ENCODE results near the gene ZRANB3.

ZRANB3 gene

DNA sequence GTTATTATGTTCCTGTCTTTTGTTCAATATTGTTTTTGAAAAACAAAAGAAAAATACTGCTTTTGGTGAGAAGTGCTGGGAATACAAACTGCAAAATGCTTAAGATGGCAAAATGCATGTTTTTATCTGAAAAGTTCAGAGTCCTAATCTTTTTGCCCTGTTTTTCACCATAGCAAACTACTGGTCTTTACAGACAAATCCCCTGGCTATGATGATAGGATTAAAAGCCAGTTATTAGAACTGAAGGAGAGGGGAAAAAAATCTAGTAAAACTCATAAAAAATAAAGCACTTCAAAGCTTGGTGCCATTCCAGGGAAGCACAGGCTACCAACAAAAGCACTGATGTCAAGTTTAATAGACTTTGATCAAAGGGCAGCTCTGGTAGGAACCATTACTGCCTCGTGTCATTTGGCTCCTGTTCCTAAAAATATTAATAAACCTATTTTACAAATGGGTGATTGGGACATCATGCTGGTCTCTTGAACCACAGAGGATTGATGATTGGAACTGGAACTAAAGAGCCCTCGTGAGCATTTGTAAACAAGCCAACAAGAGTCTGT lies 284.2 kb downstream of the ZRANB3 start:
- no peak for DNase-seq

DNA sequence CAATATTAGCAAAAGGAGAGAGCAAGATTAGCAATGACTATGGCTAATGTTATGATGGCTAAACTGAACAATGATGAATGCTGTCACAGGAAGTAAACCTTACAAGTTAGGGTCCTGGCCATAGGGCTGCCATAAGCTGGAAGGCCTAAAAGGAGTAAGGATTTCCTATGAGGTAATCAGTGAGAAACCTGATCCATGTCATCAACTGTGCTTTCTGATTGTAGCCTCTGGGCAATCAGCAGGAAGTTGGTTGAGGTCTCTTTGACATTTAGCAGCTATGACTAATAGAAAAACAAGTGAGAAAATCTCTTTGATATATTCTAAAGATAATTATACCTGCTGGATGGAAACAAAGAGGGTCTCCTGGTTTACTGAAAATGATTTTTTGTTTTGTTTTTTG lies 285.9 kb downstream of the ZRANB3 start:
- DNase-seq, result peak in 2 of 5 experiments; percentile 15 to 81

DNA sequence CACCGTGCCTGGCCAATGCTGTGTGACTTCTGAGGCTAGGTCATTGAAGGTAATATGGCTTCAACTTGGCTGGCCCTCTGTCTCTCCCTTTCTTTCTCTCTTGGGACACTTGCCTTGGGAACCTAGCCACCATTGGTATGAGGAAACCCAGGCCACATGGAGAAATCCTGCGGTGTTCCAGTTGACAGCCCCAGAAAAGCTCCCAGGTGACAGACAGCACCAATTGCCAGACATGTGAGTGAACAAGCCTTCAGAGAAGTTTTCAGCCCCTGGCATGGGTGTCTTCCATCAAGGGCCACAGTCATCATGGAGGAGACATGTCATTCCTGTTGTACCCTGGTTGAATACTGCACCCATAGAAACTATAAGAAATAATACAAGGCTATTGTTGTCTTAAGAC lies 292.4 kb downstream of the ZRANB3 start:
- no peak for DNase-seq

DNA sequence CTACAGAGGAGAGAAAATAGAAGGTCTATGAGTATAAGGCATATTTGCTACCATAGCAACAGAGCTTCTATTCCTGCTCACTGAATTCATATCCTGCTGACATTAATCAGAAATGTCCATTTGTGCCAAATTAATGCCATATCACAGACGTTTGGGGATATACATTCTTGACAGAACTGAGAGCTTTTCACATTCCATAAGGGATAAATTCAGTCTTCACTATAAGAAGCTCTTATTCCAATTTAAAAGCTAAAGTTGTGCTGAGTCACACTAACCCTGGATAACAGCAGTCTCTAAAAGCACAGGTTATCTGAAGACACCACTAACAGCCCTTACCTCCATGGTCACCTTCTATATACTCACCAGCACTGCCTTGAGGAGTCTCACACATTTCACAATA lies 300.9 kb downstream of the ZRANB3 start:
- DNase-seq, result no peak

DNA sequence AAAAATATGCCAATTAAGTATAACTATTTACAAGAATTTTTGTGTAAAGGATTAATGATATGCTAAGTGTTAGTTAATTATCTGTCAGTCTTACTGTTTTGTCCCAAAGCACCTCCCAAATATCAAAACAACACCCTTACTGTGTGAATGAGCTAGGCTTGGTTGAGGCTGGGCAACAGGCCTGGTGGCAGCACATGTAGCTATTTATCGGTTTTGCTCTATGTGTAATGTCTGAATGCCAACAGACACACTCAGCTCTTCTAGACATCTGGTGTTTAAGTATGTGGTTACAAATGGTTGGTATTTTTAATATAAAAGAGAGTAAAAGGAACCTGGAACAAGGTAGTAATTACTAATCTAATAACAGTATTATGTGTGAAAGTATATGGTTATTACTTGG lies 303.6 kb downstream of the ZRANB3 start:
- no peak for DNase-seq

- DNase-seq, result no peak
Measured at GRCh38 chr2:135226961-135227360, 304.1 kb downstream of the ZRANB3 start.

GRCh38 chr2:135225781-135226180 lies 305.2 kb downstream of the ZRANB3 start:
- no peak for DNase-seq

DNA sequence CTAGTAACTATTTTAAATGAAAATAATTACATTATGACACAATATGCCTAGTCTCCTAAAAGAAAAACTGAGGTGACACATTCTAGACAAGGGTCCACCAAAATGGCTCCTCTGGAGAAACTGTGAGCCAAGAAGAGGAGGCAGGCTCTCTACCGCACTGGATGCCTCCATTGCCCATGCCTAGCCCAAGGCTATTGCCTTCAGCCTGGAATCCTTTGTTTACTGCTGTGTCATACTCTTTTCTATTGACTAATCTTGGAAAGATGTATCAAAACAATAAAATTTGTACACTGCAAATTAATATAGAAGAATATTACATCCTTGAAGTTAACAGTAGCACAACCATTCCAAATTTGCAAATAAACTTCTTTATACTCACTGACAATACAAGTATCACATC lies 311.8 kb downstream of the ZRANB3 start:
- DNase-seq, result no peak

- DNase-seq, result no peak
Measured at GRCh38 chr2:135218426-135218825, 312.6 kb downstream of the ZRANB3 start.

GRCh38 chr2:135212757-135213156 lies 318.3 kb downstream of the ZRANB3 start:
- DNase-seq, result no peak

DNA sequence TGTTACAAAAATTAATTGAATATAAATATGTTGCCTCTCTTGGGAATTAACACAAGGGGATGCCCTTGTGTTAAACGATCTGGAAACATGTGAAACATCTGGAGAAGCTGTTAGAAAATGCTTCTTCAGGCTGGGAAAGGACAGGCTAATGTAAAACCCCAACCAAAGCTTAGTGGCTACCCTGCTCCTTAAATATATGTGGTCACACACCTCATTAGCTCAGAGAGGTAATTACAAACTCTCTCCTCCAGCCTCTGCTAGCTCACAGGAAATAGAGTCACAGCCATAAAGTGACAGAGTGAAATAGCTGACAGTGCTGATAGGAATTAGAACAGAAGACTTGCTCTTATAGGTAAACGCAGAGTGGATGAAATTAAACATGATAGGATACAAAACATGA lies 323.0 kb downstream of the ZRANB3 start:
- DNase-seq, result no peak

DNA sequence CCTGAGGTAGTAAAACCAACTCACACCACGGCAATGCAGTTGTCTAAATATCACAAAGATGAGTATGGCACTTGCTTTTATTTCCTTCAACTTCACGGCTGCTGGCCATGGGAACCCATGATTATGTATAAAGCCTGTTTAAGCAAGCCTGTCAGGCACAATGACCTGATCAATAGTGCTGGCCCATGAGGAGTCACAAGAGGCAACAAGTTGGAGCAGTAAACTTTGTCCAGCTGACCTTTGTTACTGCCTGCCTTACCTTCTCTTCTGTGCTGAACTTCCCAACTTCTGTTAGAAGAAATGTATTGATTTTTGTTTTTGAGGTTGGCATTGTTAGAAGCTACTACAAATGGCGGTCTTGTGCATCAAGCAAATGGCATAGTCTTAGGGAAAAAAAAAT lies 327.1 kb downstream of the ZRANB3 start:
- no peak for DNase-seq

DNA sequence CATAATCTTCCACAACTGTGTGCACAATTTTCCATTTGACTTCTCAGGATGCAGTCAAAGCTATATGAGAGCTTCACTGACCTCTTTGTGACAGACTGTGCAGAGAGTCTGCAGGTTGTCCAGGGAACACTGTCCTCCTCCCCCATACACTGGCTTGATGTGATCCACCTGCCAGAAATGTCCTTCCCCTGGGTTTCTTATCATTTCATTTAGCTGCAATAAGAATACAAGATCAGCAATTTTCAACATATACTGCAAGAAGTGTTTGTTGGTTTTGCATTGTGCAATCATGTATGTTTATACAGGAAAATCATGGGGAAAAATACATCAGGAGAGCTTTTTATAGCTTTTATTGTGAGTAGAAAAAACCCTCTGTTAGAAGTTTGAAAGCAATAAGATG lies 328.3 kb downstream of the ZRANB3 start:
- no peak for DNase-seq

DNA sequence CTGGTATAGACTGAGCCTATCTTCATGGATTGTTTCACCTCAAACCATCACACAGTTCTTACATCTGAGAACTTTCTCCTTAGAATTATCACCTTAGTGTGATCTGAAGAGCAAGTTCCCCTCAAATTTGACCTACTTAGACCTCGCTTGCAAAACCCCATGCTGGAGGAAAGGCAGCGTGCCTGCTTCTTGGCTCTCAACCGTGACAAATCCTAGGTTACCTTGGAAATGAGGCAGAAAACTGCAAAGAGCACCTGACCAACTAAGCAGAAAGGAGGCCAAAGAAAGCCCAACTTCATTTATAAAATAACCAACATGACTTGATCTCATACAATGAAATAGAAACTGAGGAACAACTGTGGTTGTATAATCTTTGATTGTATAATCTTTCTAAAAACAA lies 332.5 kb downstream of the ZRANB3 start:
- DNase-seq, result no peak

DNA sequence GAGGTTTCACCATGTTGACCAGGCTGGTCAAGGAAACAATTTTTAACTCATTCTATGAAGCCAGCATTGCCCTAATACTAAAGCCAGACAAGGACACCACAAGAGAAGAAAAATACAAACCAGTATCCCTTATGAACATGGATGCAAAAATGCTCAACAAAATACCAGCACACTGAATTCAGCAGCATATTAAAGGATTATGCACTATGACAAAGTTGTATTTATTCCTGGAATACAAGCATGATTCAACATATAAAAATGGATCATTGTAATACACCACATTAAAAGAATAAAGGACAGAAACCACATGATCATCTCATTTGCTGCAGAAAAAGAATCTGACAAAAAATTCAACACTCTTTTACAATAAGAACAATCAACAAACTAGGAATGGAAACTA lies 340.2 kb downstream of the ZRANB3 start:
- no peak for DNase-seq

DNA sequence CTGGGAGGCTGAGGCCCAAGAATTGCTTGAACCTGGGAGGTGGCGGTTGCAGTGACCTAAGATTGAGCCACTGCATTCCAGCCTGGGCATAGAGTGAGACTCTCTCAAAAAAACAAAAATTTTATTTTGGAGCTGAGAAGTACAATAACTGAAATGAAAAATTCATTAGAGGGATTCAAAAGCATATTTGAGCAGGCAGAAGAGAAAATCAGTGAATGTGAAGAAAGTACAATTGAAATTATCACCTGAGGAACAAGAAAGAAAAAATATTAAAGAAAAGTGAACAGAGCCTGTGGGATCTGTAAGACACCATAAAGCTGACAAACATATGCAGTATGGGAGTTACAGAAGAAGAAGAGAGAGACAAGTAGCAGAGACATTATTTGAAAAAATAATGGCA lies 341.9 kb downstream of the ZRANB3 start:
- no peak for DNase-seq

GRCh38 chr2:135187270-135187669 lies 343.7 kb downstream of the ZRANB3 start:
- no peak for DNase-seq

- DNase-seq, result no peak
Measured at GRCh38 chr2:135186054-135186453, 345.0 kb downstream of the ZRANB3 start.

GRCh38 chr2:135183822-135184221 lies 347.2 kb downstream of the ZRANB3 start:
- no peak for DNase-seq

GRCh38 chr2:135182601-135183000 lies 348.4 kb downstream of the ZRANB3 start:
- no peak for DNase-seq

GRCh38 chr2:135182190-135182589 lies 348.8 kb downstream of the ZRANB3 start:
- DNase-seq, result no peak

GRCh38 chr2:135179689-135180088 lies 351.3 kb downstream of the ZRANB3 start:
- no peak for DNase-seq

DNA sequence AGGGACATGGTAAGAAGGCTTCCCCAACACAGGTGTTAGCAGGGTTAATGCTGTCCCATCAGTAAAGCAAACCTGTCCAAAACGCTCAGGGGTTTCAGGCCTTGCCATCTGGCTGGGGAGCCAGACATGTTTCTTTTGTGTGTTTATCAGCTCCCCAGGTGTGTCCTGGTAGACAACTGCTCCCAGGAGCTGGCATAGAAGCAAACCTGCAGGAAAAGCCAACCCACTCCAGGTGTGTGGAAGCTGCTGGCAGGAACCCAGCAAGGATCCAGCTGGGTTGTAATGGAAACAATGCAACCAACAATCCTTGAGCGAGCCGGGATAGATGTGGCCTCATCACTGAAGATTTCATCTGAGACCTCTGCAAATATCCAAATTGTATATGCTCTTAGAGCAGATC lies 355.8 kb downstream of the ZRANB3 start:
- DNase-seq, result no peak

DNA sequence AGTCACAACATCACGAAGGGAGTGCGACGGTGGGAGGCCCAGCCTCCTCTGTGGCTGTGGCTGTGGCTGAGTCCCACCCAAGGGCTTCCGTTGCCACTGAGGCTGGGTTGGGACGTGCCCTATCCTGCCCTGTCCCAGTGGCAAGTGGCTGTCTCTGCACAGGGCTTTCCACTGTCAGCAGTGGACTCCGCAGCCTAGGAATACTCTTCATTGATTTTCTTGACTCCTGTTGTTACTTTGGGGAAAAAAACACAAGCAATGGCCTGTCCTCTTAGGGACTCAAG lies 356.3 kb downstream of the ZRANB3 start:
- DNase-seq, result no peak

- DNase-seq, result no peak
Measured at GRCh38 chr2:135174049-135174809, 356.8 kb downstream of the ZRANB3 start.
